Tibial nerve (tissue), 4 donors: ENCODE measurements around the gene GRIN3B. TPM values are rescaled to one million over a fixed set of nuclear protein-coding genes. Genes with fewer than 3 reads are reported as not detected.

Experiments
- DNase-seq, 2 donors: peaks; one replicate each; pipeline ENCODE4 v3.0.0-alpha.2; 2019; ENCODE audit warnings: low spot score in 2 of 2
- H3K27ac ChIP-seq, 4 donors: fragments of 200-600 bp; sonication (generic) in 3 of 4; one replicate each; pipeline ENCODE4 v1.5.1; 2017 to 2019; ENCODE audit warnings: mild to moderate bottlenecking in 1 of 4
- H3K27me3 ChIP-seq, 2 donors: fragments of 200-600 bp; sonication (generic) in 1 of 2; one replicate each; pipeline versions ENCODE4 v1.5.1 to v1.6.0; 2017 to 2019
- H3K36me3 ChIP-seq, 3 donors: fragments of 200-600 bp; sonication (generic); one replicate each; pipeline ENCODE4 v1.5.1; 2018 to 2019
- H3K4me1 ChIP-seq, 4 donors: fragments of 200-600 bp; sonication (generic) in 3 of 4; one replicate each; pipeline ENCODE4 v1.5.1; 2017 to 2019
- H3K4me3 ChIP-seq, 4 donors: fragments of 200-600 bp; sonication (generic) in 3 of 4; one replicate each; pipeline ENCODE4 v1.5.1; 2017 to 2019; ENCODE audit warnings: mild to moderate bottlenecking in 1 of 4, moderate library complexity in 1 of 4
- H3K9me3 ChIP-seq, 4 donors: fragments of 200-600 bp; sonication (generic) in 3 of 4; one replicate each; pipeline ENCODE4 v1.5.1; 2017 to 2019
- CTCF ChIP-seq, 5 experiments: fragments of 200-600 bp in 3 of 5; fragments of 450-650 bp in 2 of 5; sonication (generic) in 3 of 5; IDR thresholded peaks; one replicate each; pipeline ENCODE4 v1.5.1; 2016 to 2019; ENCODE audit warnings: antibody characterized with exemption in 5 of 5, mild to moderate bottlenecking in 3 of 5, moderate library complexity in 2 of 5
- EP300 ChIP-seq, 2 donors: sonication (generic); formaldehyde crosslinking; IDR thresholded peaks; one replicate each; pipeline ENCODE4 v1.6.1; 2017; ENCODE audit warnings: antibody characterized with exemption in 2 of 2, mild to moderate bottlenecking in 1 of 2
- POLR2A ChIP-seq, 2 donors: fragments of 450-650 bp; IDR thresholded peaks; one replicate each; pipeline ENCODE4 v1.6.1; 2017; ENCODE audit warnings: antibody characterized with exemption in 2 of 2, mild to moderate bottlenecking in 2 of 2, moderate library complexity in 2 of 2
- WGBS, 2 donors: methylation state at CpG; one replicate each; pipeline ENCODE4 v1.1.5; 2018; 5-methylcytosine and 5-hydroxymethylcytosine counted together
- total RNA-seq, 4 donors: library from RNA; depleted of rRNA; stranded (reverse); fragments of >200 nt; gene quantifications; one replicate each; pipeline ENCODE4 v1.1.0, GENCODE V29; 2016

The GRIN3B gene
- total RNA-seq, 4 donors from 2014 or later, result 2.4 TPM; not detected in 3

- 91 to 92% methylated on average over 52 to 53 of the region's 56 CpGs for WGBS, 2 donors
- no peak for TF ChIP-seq POLR2A (IDR thresholded peaks at IDR 0.05)
- no peak for TF ChIP-seq EP300 (IDR thresholded peaks at IDR 0.05)
- TF ChIP-seq CTCF (IDR thresholded peaks at IDR 0.05), result no peak
- no peaks in the 10 kb centered on the region for H3K9me3 ChIP-seq
- no peak for DNase-seq
- H3K4me1 ChIP-seq, result peaks cover 0 to 26% (median 11%) of the 10 kb centered on the region in 4 donors
- H3K27me3 ChIP-seq, result no peaks in the 10 kb centered on the region
- no peak overlapping the region for H3K4me3 ChIP-seq
- H3K36me3 ChIP-seq, result peaks cover 0 to 89% (median 33%) of the 10 kb centered on the region in 3 donors
- no peak overlapping the region for H3K27ac ChIP-seq
Observed at GRCh38 chr19:1010586-1011510, 10.6 kb downstream of the GRIN3B start.

GRCh38 chr19:1011831-1012333 is 11.7 kb downstream of the GRIN3B start:
- peaks cover 0 to 36% (median 21%) of the 10 kb centered on the region in 4 donors for H3K4me1 ChIP-seq
- WGBS, 2 donors, result 83 to 84% methylated on average over 33 to 34 of the region's 36 CpGs
- no peaks in the 10 kb centered on the region for H3K27me3 ChIP-seq
- TF ChIP-seq POLR2A (IDR thresholded peaks at IDR 0.05) (no peak), CTCF (IDR thresholded peaks at IDR 0.05) (no peak), EP300 (IDR thresholded peaks at IDR 0.05) (no peak)
- no peak for DNase-seq
- H3K9me3 ChIP-seq, result no peaks in the 10 kb centered on the region
- H3K36me3 ChIP-seq, result peaks cover 0 to 79% (median 33%) of the 10 kb centered on the region in 3 donors
- H3K27ac ChIP-seq, result no peak overlapping the region
- no peak overlapping the region for H3K4me3 ChIP-seq

- Histone ChIP-seq H3K4me1 (peaks cover 0 to 40% (median 25%) of the 10 kb centered on the region in 4 donors), H3K27me3 (no peaks in the 10 kb centered on the region), H3K36me3 (peaks cover 0 to 74% (median 33%) of the 10 kb centered on the region in 3 donors), H3K9me3 (no peaks in the 10 kb centered on the region), H3K4me3 (no peak overlapping the region), H3K27ac (no peak overlapping the region)
- 80 to 91% methylated on average over 14 to 17 of the region's 18 CpGs for WGBS, 2 donors
- no peak for DNase-seq
- no peak for TF ChIP-seq POLR2A (IDR thresholded peaks at IDR 0.05)
Observed at GRCh38 chr19:1012334-1012733, 12.1 kb downstream of the GRIN3B start.

GRCh38 chr19:1013218-1013617 is 13.0 kb downstream of the GRIN3B start:
- no peak overlapping the region for H3K27ac ChIP-seq
- H3K27me3 ChIP-seq, result no peaks in the 10 kb centered on the region
- peaks cover 0 to 65% (median 33%) of the 10 kb centered on the region in 3 donors for H3K36me3 ChIP-seq
- 60 to 95% methylated on average over 1 to 3 of the region's 10 CpGs for WGBS, 2 donors
- no peak for DNase-seq
- H3K9me3 ChIP-seq, result no peaks in the 10 kb centered on the region
- TF ChIP-seq CTCF (IDR thresholded peaks at IDR 0.05), result no peak
- TF ChIP-seq POLR2A (IDR thresholded peaks at IDR 0.05), result no peak
- no peak for TF ChIP-seq EP300 (IDR thresholded peaks at IDR 0.05)
- peaks cover 0 to 49% (median 34%) of the 10 kb centered on the region in 4 donors for H3K4me1 ChIP-seq
- H3K4me3 ChIP-seq, result no peak overlapping the region

- H3K9me3 ChIP-seq, result no peaks in the 10 kb centered on the region
- DNase-seq, result no peak
- H3K4me3 ChIP-seq, result no peak overlapping the region
- TF ChIP-seq CTCF (IDR thresholded peaks at IDR 0.05) (no peak), EP300 (IDR thresholded peaks at IDR 0.05) (no peak)
- peaks cover 0 to 61% (median 46%) of the 10 kb centered on the region in 4 donors for H3K4me1 ChIP-seq
- peaks cover 0 to 54% (median 30%) of the 10 kb centered on the region in 3 donors for H3K36me3 ChIP-seq
- WGBS, 2 donors, result 89 to 93% methylated on average over 35 to 47 of the region's 49 CpGs
- H3K27ac ChIP-seq, result no peak overlapping the region
- H3K27me3 ChIP-seq, result no peaks in the 10 kb centered on the region
Observed at GRCh38 chr19:1014161-1015060, 14.2 kb downstream of the GRIN3B start.
